ENCODE data around the gene STRBP. TPM values are rescaled to one million over a fixed set of nuclear protein-coding genes. Genes with fewer than 3 reads are reported as not detected.

Gene STRBP
- total and polyA plus RNA-seq, 2 of the 8 experiments (the other 6 are each of a cell fraction or from before 2014, with no cell fraction given): 29.7 to 105 TPM

DNA sequence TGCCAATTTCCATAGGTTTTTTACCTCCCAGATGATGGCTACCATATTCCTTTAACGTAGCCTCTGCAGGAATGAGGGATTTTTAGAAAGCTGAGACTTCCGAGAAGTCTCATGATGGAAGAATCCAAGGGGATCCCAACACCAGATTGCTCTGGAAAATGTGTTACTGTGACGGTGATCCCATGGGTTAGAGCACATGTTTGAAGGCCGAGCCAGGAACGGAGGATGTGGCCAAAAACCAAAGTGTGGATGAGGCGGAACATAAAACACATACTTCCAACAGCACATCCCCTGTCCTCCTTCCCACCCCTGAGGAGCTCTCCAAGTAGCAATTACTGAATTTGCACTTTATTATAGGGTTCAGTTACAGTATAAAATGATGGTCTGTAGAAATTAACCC lies 152.3 kb downstream of the STRBP start (continued):
- no peak for TF ChIP-seq CEBPB (IDR thresholded peaks at IDR 0.05; ENCODE audit: low read depth, low read length)
- TF ChIP-seq SRF (IDR thresholded peaks at IDR 0.05; ENCODE audit: low read depth, low read length): no peak
- no peak for TF ChIP-seq HDAC6 (IDR thresholded peaks at IDR 0.05; ENCODE audit: low read depth, low read length)
- TF ChIP-seq PHF8 (conservative IDR thresholded peaks at IDR 0.05; ENCODE audit: low read depth, low read length): no peak
- TF ChIP-seq TAF7 (optimal IDR thresholded peaks at IDR 0.05; ENCODE audit: borderline replicate concordance, low read depth, low read length): no peak
- TF ChIP-seq CREB1 (IDR thresholded peaks at IDR 0.05): no peak
- TF ChIP-seq, protein P1, sequence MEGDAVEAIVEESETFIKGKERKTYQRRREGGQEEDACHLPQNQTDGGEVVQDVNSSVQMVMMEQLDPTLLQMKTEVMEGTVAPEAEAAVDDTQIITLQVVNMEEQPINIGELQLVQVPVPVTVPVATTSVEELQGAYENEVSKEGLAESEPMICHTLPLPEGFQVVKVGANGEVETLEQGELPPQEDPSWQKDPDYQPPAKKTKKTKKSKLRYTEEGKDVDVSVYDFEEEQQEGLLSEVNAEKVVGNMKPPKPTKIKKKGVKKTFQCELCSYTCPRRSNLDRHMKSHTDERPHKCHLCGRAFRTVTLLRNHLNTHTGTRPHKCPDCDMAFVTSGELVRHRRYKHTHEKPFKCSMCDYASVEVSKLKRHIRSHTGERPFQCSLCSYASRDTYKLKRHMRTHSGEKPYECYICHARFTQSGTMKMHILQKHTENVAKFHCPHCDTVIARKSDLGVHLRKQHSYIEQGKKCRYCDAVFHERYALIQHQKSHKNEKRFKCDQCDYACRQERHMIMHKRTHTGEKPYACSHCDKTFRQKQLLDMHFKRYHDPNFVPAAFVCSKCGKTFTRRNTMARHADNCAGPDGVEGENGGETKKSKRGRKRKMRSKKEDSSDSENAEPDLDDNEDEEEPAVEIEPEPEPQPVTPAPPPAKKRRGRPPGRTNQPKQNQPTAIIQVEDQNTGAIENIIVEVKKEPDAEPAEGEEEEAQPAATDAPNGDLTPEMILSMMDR (IDR thresholded peaks at IDR 0.05; ENCODE audit: control extremely low read depth in 1 of 3, insufficient read depth in 1 of 3, low read depth in 1 of 3, low read length in 3 of 3): no peak

All from H1 (cell line).